Aorta (tissue), 5 donors: ENCODE results near the gene ZNF837. TPM values are rescaled to one million over a fixed set of nuclear protein-coding genes. Genes with fewer than 3 reads are reported as not detected.
"Not testable (repeated sequence)": the region's sequence is repeated elsewhere in the genome, so short reads cannot be mapped to it uniquely, and the experiment has no call there.

Source experiments
- ATAC-seq: fragments of 200-7000 bp; cut with Tn5 transposase; one replicate; pipeline ENCODE4 v1.9.1; 2022; ENCODE audit warnings: moderate library complexity; ENCODE audit not compliant: low FRiP score
- DNase-seq, 2 donors: peaks; one replicate each; pipeline ENCODE4 v3.0.0-alpha.2; 2020
- H3K27ac ChIP-seq, 2 donors: one replicate each; pipeline ENCODE4 v1.5.1; 2013; ENCODE audit warnings: low read length in 2 of 2, mild to moderate bottlenecking in 2 of 2, moderate library complexity in 2 of 2, control low read depth in 1 of 2, inconsistent platforms in 1 of 2, low read depth in 1 of 2
- H3K27me3 ChIP-seq, 2 donors: one replicate each; pipeline ENCODE4 v1.6.1; 2013; ENCODE audit warnings: control low read depth in 1 of 2, low read length in 1 of 2, mild to moderate bottlenecking in 1 of 2, moderate library complexity in 1 of 2; ENCODE audit not compliant: insufficient read depth in 2 of 2, control insufficient read depth in 1 of 2
- H3K36me3 ChIP-seq, 2 donors: one replicate each; pipeline ENCODE4 v1.6.1; 2013; ENCODE audit warnings: control low read depth in 1 of 2, low read length in 1 of 2, mild to moderate bottlenecking in 1 of 2; ENCODE audit not compliant: insufficient read depth in 2 of 2, control insufficient read depth in 1 of 2
- H3K4me1 ChIP-seq, 2 donors: one replicate each; pipeline ENCODE4 v1.6.1; 2013; ENCODE audit warnings: low read length in 2 of 2, control low read depth in 1 of 2, mild to moderate bottlenecking in 1 of 2, moderate library complexity in 1 of 2; ENCODE audit not compliant: insufficient read depth in 2 of 2, control insufficient read depth in 1 of 2
- H3K4me3 ChIP-seq, 2 donors: one replicate each; pipeline ENCODE4 v1.5.1; 2013; ENCODE audit warnings: low read length in 2 of 2, control low read depth in 1 of 2, mild to moderate bottlenecking in 1 of 2
- H3K9me3 ChIP-seq: one replicate; pipeline ENCODE4 v1.6.1; 2013; ENCODE audit warnings: mild to moderate bottlenecking, low read length; ENCODE audit not compliant: control insufficient read depth
- WGBS, 2 donors: extraction: QIAGEN DNeasy Blood & Tissue Kit; methylation state at CpG; one replicate each; pipeline ENCODE4 v1.1.7; 2013; 5-methylcytosine and 5-hydroxymethylcytosine counted together
- intact Hi-C, 2 donors: fragments of 100-400 bp; cut with DNase I; formaldehyde crosslinking; loops; one replicate each; pipeline versions ENCODE4 v1.14.2 to v1.15.0; 2022
- polyA plus RNA-seq, 2 donors: library from polyadenylated mRNA; stranded (reverse); fragments of 200-250 nt; gene quantifications; one replicate each; pipeline ENCODE4 v1.2.3, GENCODE V29; 2013
- total RNA-seq, 2 donors: library from RNA; stranded (reverse); fragmentation: NEBNext Ultra II Directional; extraction: Animal tissue kit (Norgen Biotek cat#: 25700); gene quantifications; one replicate each; pipeline ENCODE4 v1.2.1, GENCODE V29; 2021
- donor health status: healthy with polysubstance abuse.
- donor health status: Bipolar disorder and iron deficiency.
- donor health status: DM: no; HTN: no; CAD: no.
- donor health status: DM: no; HTN: no; CAD: no.
- donor health status: DM: yes; HTN: yes; CAD: no.

Gene ZNF837
- total and polyA plus RNA-seq, 4 donors = 0.65 to 1.8 (median 0.99) TPM

- Histone ChIP-seq H3K27ac (peak overlapping the region in 1 of 2 donors; percentile 16), H3K27me3 (no peaks in the 10 kb centered on the region), H3K4me1 (peaks cover 0 to 3% of the 10 kb centered on the region in 2 donors), H3K9me3 (no peaks in the 10 kb centered on the region), H3K36me3 (no peaks in the 10 kb centered on the region), H3K4me3 (peak overlapping the region; percentile 6 to 34)
- no peak for ATAC-seq
- DNase-seq = no peak
- intact Hi-C loops = loop anchor here in 1 of 2 donors (2.0 kb wide), 1 partner anchor 55 kb away; the partner anchor contains the start of gene ZSCAN22
- 31 to 32% methylated on average over 26 of the region's 26 CpGs for WGBS, 2 donors
Observed at GRCh38 chr19:58381460-58382212, 806 bp upstream of the ZNF837 start.

- DNase-seq (no peak), ATAC-seq (no peak)
- no peaks in the 10 kb centered on the region for H3K36me3 ChIP-seq
- no peaks in the 10 kb centered on the region for H3K27me3 ChIP-seq
- 4 to 5% methylated on average over 21 to 24 of the region's 24 CpGs for WGBS, 2 donors
- peak overlapping the region in 1 of 2 donors; percentile 91 for H3K27ac ChIP-seq
- H3K4me1 ChIP-seq = peaks cover 0 to 3% of the 10 kb centered on the region in 2 donors
- H3K9me3 ChIP-seq = no peaks in the 10 kb centered on the region
- peak overlapping the region in 1 of 2 donors; percentile 19 for H3K4me3 ChIP-seq
- intact Hi-C loops = loop anchor here in 1 of 2 donors (1.0 to 2.0 kb wide), 2 partner anchors 17 to 53 kb away; partner anchors contain the start of gene ZSCAN22
Observed at GRCh38 chr19:58380037-58380661, 681 bp downstream of the ZNF837 start.

GRCh38 chr19:58379246-58379645 lies 1.6 kb downstream of the ZNF837 start:
- Histone ChIP-seq H3K27me3 (no peaks in the 10 kb centered on the region), H3K36me3 (no peaks in the 10 kb centered on the region), H3K27ac (no peak overlapping the region), H3K9me3 (no peaks in the 10 kb centered on the region), H3K4me1 (peaks cover 0 to 3% of the 10 kb centered on the region in 2 donors), H3K4me3 (no peak overlapping the region)
- 90 to 95% methylated on average over 6 of the region's 6 CpGs for WGBS, 2 donors
- no peak for ATAC-seq
- intact Hi-C loops = no loop called here
- DNase-seq = no peak

GRCh38 chr19:58376724-58377123 lies 4.1 kb downstream of the ZNF837 start:
- H3K4me3 ChIP-seq, intact Hi-C loops, H3K27ac ChIP-seq, H3K9me3 ChIP-seq, DNase-seq, H3K36me3 ChIP-seq, H3K27me3 ChIP-seq, ATAC-seq, H3K4me1 ChIP-seq: not testable (repeated sequence)
- 76 to 77% methylated on average over 7 of the region's 7 CpGs for WGBS, 2 donors

GRCh38 chr19:58374200-58374599 lies 6.6 kb downstream of the ZNF837 start:
- Histone ChIP-seq H3K4me1 (no peaks in the 10 kb centered on the region), H3K4me3 (no peak overlapping the region), H3K27ac (no peak overlapping the region), H3K9me3 (no peaks in the 10 kb centered on the region), H3K36me3 (no peaks in the 10 kb centered on the region), H3K27me3 (no peaks in the 10 kb centered on the region)
- DNase-seq = no peak
- 87 to 88% methylated on average over 4 of the region's 4 CpGs for WGBS, 2 donors
- no peak for ATAC-seq
- intact Hi-C loops = no loop called here

GRCh38 chr19:58372311-58373133 lies 8.3 kb downstream of the ZNF837 start:
- Histone ChIP-seq H3K27ac (no peak overlapping the region), H3K4me3 (no peak overlapping the region), H3K36me3 (no peaks in the 10 kb centered on the region), H3K27me3 (no peaks in the 10 kb centered on the region), H3K9me3 (no peaks in the 10 kb centered on the region), H3K4me1 (no peaks in the 10 kb centered on the region)
- intact Hi-C loops = no loop called here
- ATAC-seq = no peak
- WGBS, 2 donors = 68 to 73% methylated on average over 15 of the region's 15 CpGs
- no peak for DNase-seq

GRCh38 chr19:58368561-58369360 lies 12.1 kb downstream of the ZNF837 start:
- Histone ChIP-seq H3K4me1 (no peaks in the 10 kb centered on the region), H3K36me3 (no peaks in the 10 kb centered on the region), H3K4me3 (no peak overlapping the region), H3K27ac (no peak overlapping the region), H3K27me3 (no peaks in the 10 kb centered on the region), H3K9me3 (no peaks in the 10 kb centered on the region)
- intact Hi-C loops = no loop called here
- WGBS, 2 donors = 73 to 79% methylated on average over 55 to 68 of the region's 68 CpGs
- no peak for DNase-seq
- ATAC-seq = no peak
